ENCODE data around the gene LRRC42.

GRCh38 chr1:53929246-53929960 is 16.7 kb upstream of the LRRC42 start:
- TF ChIP-seq, protein P1, sequence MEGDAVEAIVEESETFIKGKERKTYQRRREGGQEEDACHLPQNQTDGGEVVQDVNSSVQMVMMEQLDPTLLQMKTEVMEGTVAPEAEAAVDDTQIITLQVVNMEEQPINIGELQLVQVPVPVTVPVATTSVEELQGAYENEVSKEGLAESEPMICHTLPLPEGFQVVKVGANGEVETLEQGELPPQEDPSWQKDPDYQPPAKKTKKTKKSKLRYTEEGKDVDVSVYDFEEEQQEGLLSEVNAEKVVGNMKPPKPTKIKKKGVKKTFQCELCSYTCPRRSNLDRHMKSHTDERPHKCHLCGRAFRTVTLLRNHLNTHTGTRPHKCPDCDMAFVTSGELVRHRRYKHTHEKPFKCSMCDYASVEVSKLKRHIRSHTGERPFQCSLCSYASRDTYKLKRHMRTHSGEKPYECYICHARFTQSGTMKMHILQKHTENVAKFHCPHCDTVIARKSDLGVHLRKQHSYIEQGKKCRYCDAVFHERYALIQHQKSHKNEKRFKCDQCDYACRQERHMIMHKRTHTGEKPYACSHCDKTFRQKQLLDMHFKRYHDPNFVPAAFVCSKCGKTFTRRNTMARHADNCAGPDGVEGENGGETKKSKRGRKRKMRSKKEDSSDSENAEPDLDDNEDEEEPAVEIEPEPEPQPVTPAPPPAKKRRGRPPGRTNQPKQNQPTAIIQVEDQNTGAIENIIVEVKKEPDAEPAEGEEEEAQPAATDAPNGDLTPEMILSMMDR (IDR thresholded peaks at IDR 0.05): no peak
- no peak for TF ChIP-seq POLR2A (IDR thresholded peaks at IDR 0.05)

Measured in esophagus squamous epithelium (tissue), 4 donors.